ENCODE results near the gene STIM2.

Gene STIM2

DNA sequence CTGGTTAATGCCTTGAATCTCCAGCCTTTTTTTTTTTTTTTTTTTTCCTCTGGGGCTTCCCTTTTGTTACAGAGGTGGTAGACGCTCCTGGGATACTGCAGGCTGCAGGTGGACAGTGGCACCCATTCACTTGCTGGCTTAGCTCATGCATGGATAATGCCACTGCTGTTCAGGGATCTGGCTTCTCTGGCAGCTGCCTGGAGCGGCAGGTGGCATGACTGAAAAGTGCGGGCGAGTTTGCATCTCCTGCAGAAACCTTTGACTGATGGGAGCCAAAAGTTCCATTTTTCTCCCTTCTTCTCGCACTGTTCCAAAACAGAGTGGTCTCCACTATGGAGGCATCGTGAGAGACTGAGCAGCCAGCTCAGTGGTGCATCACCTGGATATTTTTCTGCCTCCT, 5.9 kb upstream of the STIM2 start:
- Histone ChIP-seq H3K27me3 (replicated peaks) (no peaks in the 10 kb centered on the region), H3K36me3 (replicated peaks) (no peaks in the 10 kb centered on the region), H3K4me3 (ENCODE audit: low read depth, low read length) (no peak overlapping the region), H3K27ac (no peak overlapping the region)
- TF ChIP-seq, protein P1, sequence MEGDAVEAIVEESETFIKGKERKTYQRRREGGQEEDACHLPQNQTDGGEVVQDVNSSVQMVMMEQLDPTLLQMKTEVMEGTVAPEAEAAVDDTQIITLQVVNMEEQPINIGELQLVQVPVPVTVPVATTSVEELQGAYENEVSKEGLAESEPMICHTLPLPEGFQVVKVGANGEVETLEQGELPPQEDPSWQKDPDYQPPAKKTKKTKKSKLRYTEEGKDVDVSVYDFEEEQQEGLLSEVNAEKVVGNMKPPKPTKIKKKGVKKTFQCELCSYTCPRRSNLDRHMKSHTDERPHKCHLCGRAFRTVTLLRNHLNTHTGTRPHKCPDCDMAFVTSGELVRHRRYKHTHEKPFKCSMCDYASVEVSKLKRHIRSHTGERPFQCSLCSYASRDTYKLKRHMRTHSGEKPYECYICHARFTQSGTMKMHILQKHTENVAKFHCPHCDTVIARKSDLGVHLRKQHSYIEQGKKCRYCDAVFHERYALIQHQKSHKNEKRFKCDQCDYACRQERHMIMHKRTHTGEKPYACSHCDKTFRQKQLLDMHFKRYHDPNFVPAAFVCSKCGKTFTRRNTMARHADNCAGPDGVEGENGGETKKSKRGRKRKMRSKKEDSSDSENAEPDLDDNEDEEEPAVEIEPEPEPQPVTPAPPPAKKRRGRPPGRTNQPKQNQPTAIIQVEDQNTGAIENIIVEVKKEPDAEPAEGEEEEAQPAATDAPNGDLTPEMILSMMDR (IDR thresholded peaks at IDR 0.05; ENCODE audit: low read depth, low read length, missing control alignments), result no peak
- no peak for DNase-seq
- in situ Hi-C loops (cut with HindIII; ENCODE audit: low pct_ligation_motif_present, low sequenced_read_pairs), result no loop called here

DNA sequence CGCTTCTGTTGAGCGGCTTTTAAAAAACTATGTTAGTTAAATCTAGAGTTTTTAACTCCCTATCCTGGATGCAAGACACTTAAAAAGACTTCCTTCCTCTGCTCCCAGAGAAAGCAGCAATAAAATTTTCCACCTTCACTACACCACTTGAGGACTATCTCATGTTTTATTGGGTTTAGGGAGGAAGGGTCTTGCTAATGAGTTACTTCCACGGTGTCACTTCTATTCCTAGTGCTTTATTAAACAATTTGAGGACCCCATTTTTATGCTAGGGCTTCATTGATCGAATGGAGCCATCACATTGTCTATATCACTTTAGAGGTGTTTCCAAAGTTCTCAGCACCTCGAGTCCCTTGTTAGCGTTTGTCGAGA, 3.7 kb upstream of the STIM2 start:
- DNase-seq, result no peak
- Histone ChIP-seq H3K4me3 (ENCODE audit: low read depth, low read length) (peak overlapping the region; percentile 85), H3K36me3 (replicated peaks) (no peaks in the 10 kb centered on the region), H3K27ac (peak overlapping the region; percentile 0), H3K27me3 (replicated peaks) (no peaks in the 10 kb centered on the region)
- TF ChIP-seq, protein P1 (IDR thresholded peaks at IDR 0.05; ENCODE audit: low read depth, low read length, missing control alignments), result no peak
- in situ Hi-C loops (cut with HindIII; ENCODE audit: low pct_ligation_motif_present, low sequenced_read_pairs), result no loop called here

DNA sequence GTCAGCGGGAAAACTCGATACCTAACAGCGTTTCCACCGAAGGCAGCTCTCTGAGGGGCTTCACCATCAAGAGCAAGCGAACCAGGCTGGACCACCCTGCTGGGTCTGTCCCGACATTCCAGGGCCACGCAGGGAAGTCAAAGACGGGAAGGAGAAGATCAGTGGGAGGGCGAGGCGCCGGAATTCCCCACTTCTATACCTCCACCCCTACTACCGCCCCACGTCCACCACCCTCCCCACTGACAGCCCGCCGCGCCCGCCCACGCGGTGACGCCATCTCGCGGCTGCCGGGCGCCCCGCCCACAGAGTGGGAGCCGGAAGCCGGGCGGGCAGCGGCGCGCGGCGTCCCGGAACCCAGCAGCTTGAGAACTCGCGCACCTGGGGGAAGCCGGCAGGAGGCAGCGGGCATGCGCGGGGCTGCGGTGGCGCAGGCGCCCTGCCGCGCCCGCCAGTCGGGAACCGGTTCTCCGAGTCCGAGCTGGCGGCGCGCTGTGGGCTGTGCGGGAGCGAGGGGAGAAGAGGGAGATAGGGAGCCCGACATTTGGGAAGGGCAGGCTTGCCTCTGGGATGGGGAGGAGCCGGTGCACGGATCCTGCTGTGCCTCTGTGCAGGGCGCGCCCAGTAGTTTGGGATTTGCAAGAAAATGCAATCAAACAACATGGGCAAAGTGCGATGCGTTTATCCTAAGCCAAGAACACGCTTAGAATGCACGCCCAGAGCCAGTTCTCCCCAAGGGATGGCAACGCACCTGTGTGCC, 3.2 kb upstream of the STIM2 start:
- TF ChIP-seq, protein P1 (IDR thresholded peaks at IDR 0.05; ENCODE audit: low read depth, low read length, missing control alignments), result no peak
- DNase-seq, result peak; percentile 63
- no peaks in the 10 kb centered on the region for H3K36me3 ChIP-seq (replicated peaks)
- no peaks in the 10 kb centered on the region for H3K27me3 ChIP-seq (replicated peaks)
- peak overlapping the region; percentile 85 for H3K4me3 ChIP-seq (ENCODE audit: low read depth, low read length)
- in situ Hi-C loops (cut with HindIII; ENCODE audit: low pct_ligation_motif_present, low sequenced_read_pairs), result no loop called here
- H3K27ac ChIP-seq, result peak overlapping the region; percentile 0

DNA sequence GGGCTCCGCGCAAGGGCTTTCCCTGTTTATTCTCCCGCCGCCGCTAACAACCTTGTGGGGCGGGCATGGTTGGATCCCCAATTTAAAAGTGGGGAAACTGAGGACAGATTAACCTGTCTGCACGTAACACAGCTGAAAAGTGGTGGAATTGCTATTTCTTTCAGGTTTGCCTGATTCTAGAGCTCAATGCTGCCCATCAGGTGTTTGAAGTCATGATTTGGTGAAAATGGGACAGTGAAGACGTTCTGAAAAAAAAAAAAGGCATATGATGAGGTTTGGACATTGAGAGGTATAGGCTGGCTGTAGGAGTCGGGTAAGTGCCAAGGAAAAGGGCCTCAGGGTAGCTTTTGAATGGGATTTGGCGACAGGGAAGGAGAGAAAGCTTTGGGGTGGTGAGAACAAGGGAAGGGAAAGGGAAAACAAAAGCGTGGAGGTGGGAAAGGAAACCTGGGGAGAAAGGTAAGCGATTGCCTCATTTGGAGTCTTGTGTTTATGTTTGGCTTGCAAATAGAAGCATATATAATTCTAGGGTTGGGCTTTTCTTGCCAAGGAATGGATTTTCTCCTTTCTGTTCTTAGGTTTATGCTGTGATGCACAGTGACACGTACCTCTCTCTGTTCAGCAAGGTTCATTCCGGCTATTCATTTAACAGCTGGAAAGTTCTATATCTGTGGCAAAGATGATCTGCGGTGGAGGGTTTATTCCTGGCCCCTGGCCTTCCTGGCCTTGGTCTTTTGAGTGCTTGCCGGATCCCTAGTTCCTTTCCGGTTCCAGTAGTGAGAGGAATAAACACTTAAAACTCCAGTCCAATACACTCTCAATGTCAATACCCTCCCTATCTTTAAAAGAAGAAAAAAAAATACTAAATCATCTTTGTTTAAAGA, 2.4 kb upstream of the STIM2 start:
- in situ Hi-C loops (cut with HindIII; ENCODE audit: low pct_ligation_motif_present, low sequenced_read_pairs), result no loop called here
- DNase-seq, result no peak

DNA sequence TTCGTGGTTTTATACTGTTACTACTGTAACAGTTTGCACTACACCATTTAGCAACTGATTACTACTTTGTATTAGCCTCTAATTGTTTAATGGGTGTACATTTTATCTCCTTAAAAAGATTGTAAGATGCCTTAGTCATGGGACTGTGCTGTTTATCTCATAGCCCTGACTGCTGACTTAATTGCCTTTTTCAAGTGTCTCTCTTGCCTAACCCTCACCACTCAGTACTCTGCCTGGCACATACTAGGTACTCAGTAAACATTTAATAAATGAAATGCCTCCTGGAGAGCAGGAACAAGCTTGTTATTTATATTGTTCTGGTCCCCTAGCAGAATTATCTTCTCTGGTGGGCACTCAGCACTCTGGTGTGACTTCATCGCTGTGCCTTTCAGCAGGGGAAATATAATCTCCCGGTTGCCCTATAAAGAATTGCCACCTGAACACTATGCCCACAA, 1.7 kb upstream of the STIM2 start:
- no peak overlapping the region for H3K27ac ChIP-seq

More for the DNA sequence above, 2.4 kb upstream of the STIM2 start:
- H3K36me3 ChIP-seq (replicated peaks), result no peaks in the 10 kb centered on the region
- no peaks in the 10 kb centered on the region for H3K27me3 ChIP-seq (replicated peaks)
- no peak overlapping the region for H3K27ac ChIP-seq
- TF ChIP-seq, protein P1 (IDR thresholded peaks at IDR 0.05; ENCODE audit: low read depth, low read length, missing control alignments), result no peak
- peak overlapping the region; percentile 85 for H3K4me3 ChIP-seq (ENCODE audit: low read depth, low read length)

More for the DNA sequence above, 1.7 kb upstream of the STIM2 start:
- no peaks in the 10 kb centered on the region for H3K36me3 ChIP-seq (replicated peaks)
- no peak overlapping the region for H3K4me3 ChIP-seq (ENCODE audit: low read depth, low read length)
- TF ChIP-seq, protein P1 (IDR thresholded peaks at IDR 0.05; ENCODE audit: low read depth, low read length, missing control alignments), result no peak
- no peak for DNase-seq
- in situ Hi-C loops (cut with HindIII; ENCODE audit: low pct_ligation_motif_present, low sequenced_read_pairs), result no loop called here
- no peaks in the 10 kb centered on the region for H3K27me3 ChIP-seq (replicated peaks)
